Hematopoietic multipotent progenitor cell treated with erythropoietin and hydrocortisone succinate and interleukin-3 and kit ligand, for 15 days (in vitro differentiated cells): Measurements from ENCODE around the gene POU3F1.

ENCODE experiments used
- DNase-seq: peaks from one replicate; pipeline ENCODE4 v3.0.0-alpha.2; 2015; ENCODE audit warnings: low spot score

The POU3F1 gene

DNA sequence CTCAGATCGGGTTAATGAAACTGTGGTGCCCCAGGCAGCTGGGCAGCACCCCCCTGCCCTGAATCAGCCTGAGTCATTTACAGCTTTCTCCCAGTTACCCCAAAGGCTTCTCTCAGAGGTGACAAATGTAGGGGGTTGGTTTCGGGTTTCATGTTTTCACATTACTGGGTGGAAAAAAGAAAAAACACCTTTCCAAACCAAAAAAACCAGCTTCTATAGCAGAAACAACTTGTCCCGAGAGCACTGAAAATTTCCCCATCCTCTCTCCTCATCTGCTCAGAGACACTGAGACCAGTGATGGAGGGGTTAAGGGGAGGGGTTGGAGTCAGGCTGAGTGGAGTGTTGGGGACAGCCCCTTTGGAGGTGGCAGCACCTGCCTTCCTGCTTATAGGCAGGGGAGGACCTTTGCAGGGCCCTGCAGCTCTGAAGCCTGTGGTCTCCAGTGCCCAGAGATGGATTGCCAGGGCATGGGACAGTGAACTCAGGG lies 18.4 kb downstream of the POU3F1 start:
- no peak for DNase-seq

DNA sequence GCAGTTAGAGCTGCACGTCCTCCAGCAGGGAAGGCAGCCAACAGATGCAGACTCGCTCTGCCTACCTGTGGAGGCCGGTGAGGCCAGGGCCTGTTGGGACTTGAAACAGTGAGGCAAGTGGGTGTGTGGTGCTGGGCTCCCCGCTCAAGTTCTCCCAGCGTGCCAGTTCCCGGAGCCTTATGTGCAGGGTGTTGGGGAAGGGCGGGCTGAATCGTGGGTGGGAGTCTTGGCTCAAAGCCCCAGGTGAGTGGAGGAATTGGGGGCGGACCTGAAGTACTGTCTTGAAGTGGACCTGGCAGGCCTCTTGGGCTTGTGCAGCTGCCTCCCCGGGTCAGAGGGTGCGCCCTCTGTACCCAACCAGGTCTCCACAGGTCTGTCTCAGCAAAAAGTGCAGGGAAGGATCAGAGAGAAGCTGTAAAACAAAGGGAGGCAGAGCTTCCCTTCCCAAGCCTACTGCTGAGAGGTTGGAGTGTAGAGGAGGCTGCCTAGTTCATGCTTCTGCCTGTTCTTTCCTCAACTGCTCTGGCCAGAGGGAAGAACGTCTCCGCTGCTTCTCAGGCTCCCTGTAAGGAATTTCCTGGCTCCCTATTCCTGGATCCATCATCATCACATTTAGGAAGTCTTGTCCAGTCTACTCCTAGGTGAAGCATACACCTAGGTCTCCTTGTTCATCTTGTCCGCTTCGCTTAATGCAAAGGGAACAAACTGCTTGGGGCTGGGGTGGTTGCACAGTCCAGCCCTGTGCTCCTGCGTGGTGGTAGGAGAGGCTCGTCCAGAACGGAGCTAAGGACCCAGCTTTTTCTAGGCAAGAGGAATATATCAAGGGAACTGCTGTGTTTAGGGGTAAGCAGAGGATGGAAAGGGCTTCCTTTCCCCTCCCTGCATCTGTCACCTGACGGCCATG lies 19.1 kb downstream of the POU3F1 start:
- no peak for DNase-seq

DNA sequence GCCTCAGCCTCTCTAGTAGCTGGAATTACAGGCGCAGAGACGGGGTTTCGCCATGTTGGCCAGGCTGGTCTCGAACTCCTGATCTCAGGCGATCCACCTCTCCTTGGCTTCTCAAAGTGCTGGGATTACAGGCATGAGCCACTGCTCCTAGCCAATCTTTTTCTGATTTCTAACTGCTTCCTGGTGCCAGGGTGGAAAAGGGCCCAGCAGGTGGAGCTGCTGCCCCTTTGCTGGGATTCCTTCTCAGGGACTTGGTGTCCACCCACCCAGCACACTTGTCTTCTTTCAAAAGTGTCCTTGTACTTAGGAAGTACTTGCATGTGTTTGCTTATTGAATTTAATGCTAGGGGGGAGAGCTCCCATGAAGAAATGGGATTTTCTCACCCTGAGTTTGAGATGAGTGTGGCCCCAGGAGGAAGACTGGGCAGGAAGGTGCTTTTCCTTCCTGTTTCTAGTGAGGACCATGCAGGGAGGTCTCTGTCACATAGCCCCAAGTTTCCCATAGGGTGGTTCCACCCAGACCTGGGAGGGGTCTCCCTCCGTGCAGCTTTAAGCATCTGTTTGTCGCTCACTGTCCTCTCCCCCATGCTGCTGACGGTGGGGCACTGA lies 19.9 kb downstream of the POU3F1 start:
- peak; percentile 16 for DNase-seq

DNA sequence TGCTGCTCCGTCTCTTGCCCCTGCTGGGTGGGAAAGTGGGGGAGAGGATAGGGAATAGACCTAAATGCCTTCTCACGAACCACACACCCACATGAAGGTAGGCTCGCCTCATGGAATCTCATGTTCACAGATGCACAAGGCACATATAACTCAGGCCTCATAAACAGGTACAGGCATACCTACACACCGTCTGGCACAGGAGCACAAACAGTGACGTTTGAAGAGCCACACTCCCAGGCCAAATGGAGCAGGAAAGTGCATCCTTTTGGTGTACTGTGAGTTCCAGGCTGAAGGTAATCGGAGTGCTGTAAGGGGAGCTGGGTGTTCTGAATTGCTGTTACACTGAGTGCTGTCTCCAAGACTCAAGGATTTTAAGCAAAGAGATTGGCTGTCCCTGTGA lies 20.9 kb downstream of the POU3F1 start:
- no peak for DNase-seq

DNA sequence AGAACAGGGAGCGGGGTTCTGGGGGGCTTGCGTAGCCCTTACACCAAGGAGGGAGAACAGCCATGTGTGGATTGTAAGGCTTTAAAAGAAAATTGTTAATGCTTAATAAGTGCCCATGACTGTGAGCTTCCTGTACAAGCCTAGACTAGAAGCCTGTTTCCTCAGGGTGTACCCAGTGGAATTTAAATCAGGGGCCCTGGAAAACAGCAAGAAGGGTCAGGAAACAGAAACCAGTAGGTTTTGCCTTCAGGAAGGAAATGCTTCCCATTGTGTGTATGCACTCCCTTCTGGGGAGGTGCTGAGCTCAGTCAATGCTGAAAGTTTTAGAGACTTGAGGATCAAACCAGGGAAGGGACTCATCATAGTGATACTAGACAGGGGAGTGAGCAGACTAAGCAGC lies 21.4 kb downstream of the POU3F1 start:
- no peak for DNase-seq

DNA sequence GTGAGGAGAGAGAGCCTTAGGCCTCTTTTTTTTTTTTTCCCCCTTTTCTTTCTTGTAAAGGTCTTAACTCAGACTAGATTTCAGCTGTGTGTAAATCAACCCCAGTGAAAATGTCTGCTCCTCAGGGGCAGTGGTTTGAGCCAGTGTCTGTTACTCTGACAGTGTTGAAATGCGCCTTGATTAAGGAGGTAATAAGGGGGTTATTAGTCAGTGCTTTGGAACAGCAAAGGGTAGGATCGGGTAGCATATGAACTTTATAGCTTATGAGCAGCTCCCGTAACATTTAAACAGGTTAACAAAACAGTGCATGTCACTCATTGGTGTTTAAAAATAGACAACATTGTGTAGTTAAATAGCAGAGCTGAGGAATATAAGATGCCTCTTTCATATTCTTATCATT lies 23.8 kb downstream of the POU3F1 start:
- DNase-seq, result no peak

DNA sequence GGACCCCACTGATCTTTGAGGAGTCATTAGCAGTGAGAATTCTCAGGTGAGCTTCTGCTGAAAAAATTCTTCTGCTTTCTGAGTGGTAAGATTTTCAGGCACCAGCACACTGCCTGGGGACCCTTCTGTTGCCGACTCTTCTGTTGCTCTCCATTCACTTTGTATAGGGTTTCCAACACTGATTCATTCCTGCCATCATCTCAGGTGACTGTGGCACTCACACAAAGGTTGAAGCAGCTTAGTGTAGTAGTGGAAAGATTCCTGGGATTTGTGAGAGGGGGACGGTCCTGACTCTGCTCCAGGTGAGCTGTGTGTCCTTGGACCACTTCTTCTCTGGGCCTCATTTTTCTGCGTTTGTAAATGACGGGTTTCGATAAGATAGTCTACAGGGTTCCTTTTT lies 24.6 kb downstream of the POU3F1 start:
- no peak for DNase-seq

GRCh38 chr1:38020396-38020795 lies 26.2 kb downstream of the POU3F1 start:
- no peak for DNase-seq

DNA sequence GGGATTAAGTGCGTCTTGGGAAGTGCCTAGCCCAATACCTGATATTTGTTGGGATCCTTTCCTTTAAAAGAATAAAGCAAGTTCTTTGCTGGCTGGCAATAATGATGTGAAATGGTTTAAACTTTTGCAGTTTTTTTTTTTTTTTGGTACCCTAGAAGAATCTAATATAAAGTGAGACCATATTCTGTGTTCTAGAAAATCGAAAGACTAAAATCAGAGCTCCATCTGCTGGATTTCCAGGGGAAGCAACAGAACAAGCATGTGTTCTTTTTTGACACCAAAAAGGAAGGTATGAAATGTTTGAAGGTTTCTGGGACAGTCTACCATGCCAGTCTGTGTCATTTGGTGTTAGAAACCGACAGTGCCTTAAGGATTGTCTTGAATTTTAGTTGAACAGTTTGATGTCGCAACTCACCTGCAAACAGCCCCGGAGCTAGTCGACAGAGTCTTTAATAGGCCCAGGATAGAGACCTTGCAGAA lies 27.7 kb downstream of the POU3F1 start:
- peak; percentile 39 for DNase-seq

GRCh38 chr1:38015978-38016725 lies 30.4 kb downstream of the POU3F1 start:
- no peak for DNase-seq

DNA sequence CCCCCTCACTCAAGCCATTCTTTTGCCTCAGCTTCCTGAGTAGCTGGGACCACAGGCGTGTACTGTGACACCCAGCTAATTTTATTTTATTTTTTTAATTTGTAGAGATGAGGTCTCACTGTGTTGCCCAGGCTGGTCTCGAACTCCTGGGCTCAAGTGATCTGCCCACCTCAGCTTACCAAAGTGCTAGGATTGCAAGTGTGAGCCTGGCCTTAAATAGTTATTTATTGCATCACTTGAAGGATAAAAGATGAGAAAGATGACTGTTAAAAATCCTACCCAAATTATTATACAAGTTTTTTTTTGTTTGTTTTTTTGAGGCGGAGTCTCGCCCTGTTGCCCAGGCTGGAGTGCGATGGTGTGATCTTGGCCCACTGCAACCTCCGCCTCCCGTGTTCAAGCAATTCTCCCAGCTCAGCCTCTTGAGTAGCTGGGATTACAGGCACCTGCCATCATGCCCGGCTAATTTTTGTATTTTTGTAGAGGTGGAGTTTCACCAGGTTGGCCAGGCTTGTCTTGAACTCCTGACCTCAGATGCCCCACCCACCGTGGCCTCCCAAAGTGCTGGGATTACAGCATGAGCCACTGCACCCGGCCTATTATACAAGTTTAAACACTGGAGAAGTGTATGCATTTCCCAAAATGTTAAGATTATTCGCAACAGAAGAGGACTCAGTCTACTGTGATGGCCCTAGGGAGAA lies 31.7 kb downstream of the POU3F1 start:
- no peak for DNase-seq

- DNase-seq, result no peak
Observed at GRCh38 chr1:38014171-38014570, 32.4 kb downstream of the POU3F1 start.

GRCh38 chr1:38013227-38013622 lies 33.4 kb downstream of the POU3F1 start:
- DNase-seq, result no peak

GRCh38 chr1:38012363-38013226 lies 34.0 kb downstream of the POU3F1 start, which contains the start of gene UTP11:
TSS of gene UTP11 (plus strand) at chr1:38012734. CDS start at chr1:38012803, 69 bp downstream.
- peak; percentile 97 for DNase-seq

DNA sequence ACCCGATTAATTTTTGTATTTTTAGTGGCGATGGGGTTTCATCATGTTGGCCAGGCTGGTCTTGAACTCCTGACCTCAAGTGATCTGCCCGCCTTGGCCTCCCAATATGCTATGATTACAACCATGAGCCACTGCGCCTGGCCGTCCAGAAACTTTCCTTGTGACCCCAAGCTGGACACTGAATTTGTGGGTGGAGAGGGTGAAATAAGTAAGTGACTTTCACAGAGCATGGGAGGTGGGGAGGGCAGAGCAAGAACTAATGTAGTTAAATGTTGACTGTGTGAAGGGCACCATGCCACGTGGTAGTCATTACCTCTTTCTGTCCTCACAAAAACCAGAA lies 36.8 kb downstream of the POU3F1 start:
- DNase-seq, result no peak

DNA sequence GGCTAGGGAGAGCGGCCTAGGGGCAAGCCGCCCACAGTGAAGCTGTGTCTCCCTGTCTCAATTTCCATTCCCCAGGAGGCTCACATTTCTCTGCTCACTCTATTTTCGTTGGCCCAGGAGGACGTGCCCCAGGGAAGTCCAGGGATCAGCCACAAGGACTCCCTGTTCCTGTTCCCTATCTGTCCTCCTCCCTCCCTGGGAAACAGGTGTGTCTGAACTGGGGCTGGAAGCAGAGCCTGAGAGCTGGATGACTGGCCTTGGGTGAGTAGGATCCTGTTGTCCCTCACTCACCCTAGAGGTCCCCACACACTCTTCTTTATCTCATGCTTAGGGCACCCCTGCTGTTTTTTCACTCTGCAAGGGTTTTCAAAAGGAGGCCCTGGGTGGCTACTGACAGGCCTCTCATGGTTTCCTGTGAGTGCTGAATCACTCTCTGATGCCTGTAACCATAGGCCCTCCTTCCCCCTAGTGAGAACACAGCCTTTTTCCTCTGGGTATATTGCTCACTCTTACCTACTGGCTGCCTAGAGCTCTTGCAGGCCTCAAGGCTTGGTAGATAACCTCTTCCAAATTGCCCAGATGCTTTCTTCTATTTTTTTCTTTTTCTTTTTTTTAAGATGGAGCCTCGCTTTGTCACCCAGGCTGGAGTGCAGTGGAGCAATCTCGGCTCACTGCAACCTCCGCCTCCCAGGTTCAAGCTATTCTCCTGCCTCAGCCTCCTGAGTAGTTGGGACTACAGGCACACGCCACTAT lies 37.3 kb downstream of the POU3F1 start:
- no peak for DNase-seq

- DNase-seq, result no peak
Observed at GRCh38 chr1:38006008-38006828, 40.4 kb downstream of the POU3F1 start.

- no peak for DNase-seq
Observed at GRCh38 chr1:38005195-38006007, 41.2 kb downstream of the POU3F1 start, which contains the start of gene FHL3. TSS of gene FHL3 (minus strand) at chr1:38005514. CDS start at chr1:37999412, 6,102 bp downstream.
